Amygdala (tissue), 56 donors: Measurements from ENCODE around the gene GPX5.
"Not testable (repeated sequence)": the region's sequence is repeated elsewhere in the genome, so short reads cannot be mapped to it uniquely, and the experiment has no call there.

ENCODE experiments used
- DNase-seq, 56 donors: peaks; one replicate each; lab custom pipeline; 2025; lab: John Stamatoyannopoulos, UW

Gene GPX5, protein sequence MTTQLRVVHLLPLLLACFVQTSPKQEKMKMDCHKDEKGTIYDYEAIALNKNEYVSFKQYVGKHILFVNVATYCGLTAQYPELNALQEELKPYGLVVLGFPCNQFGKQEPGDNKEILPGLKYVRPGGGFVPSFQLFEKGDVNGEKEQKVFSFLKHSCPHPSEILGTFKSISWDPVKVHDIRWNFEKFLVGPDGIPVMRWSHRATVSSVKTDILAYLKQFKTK

DNA sequence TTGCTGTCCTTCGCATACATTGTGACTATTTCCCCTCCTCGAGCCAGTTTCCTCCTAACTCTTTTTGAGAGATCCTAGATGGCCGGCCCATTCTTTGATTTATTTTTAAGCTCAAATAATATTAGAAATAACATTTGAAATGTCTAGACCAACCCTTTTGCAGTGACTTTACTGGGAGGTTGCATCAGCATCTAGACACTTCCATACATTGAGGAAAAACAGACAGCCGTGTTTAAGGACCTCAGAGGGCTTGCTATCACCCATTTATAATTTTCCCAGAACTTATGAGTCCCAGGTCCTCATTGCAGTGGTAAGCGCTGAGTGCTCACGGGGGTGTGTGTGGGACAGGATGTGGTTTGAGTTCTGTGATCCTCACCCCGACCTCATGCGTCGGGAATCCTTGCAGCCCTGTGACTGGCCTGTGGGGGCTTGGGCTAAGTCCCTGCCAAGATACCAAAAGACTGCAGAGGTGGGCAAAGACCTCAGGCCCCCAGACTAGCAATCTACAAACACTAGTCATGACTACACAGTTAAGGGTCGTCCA, at the start of gene GPX5:
TSS of gene GPX5 (plus strand) at position 386 of the 544 bp plus-strand sequence. CDS start at position 519, 133 bp downstream.
- DNase-seq = no peak

DNA sequence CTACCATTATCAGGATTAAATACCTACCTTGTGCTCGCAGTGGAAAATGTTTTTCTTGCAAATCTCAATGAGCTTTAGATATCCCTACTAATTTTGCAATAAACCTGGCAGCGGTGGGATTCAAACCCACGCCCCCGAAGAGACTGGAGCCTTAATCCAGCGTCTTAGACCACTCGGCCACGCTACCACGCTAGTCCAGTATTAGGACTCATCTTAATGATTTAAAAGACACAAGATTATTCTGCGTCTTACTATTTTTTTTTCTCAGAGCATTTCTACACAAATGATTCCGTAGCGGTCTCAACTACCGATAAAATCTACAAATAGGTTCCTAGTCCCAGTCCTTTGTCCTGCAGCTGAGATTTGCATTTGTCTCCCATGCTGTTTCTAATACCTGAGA, 47.2 kb upstream of the GPX5 start:
- peak in 2 of 56 donors; percentile 12 to 22 for DNase-seq

- DNase-seq = no peak
These were observed 45.3 kb upstream of the GPX5 start for GRCh38 chr6:28480253-28480932.

- no peak for DNase-seq
These were observed 40.2 kb upstream of the GPX5 start for GRCh38 chr6:28485482-28485881.

DNA sequence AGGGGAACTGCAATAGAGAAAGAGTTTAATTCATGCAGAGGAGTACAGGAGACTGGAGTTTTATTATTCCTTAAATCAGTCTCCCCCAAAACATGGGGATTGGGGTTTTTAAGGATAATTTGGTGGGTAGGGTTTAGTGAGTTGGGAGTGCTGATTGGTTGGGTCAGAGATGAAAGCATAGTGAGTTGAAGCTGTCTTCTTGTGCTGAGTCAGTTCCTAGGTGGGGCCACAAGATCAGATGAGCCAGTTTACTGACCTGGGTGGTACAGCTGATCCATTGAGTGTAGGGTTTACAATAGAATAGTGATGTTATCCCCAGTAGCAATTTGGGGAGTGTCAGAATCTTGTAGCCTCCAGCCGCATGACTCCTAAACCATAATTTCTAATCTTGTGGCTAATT, 39.1 kb upstream of the GPX5 start:
- no peak for DNase-seq

- DNase-seq = no peak
These were observed 38.5 kb upstream of the GPX5 start for GRCh38 chr6:28486988-28487742.

GRCh38 chr6:28488916-28489365, 36.7 kb upstream of the GPX5 start:
- peak in 13 of 56 donors; percentile 4 to 38 (median 20) for DNase-seq

- peak in 16 of 56 donors; percentile 3 to 47 (median 16) for DNase-seq
These were observed 36.1 kb upstream of the GPX5 start for GRCh38 chr6:28489366-28490204.

DNA sequence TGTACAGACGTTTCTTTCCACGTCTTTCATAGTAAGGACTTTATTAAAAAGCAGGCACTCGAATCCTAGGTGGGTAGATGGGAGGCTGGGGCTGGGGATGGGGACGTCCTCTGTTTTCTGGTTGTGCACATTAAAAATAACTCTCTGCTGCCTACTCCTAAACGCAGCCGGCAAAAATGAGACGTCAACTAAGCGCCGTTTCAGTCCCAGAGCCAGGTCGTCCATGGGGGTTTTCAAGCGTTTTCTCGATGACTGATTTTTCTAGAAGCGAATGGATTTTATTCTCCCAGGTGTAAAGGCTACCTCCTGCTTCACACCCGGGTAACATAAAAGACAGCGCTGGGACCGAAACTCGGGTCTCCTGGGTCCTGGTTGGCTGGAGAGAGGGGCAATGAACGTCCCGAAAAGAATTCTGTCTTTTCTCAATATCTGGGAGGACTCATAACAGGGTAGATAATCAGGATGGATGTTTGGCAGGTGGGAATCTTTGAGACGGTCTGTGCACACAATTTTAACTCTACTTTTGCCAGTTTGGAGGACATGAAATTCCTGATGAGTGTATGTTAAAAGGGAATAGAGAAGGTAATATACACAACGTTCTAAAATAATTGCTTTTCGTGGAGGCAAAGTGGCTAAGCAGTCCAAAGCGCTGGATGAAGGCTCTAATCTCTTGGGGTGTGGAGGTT, 35.3 kb upstream of the GPX5 start:
- peak in 5 of 56 donors; percentile 9 to 47 (median 33) for DNase-seq

- DNase-seq = no peak
These were observed 33.7 kb upstream of the GPX5 start for GRCh38 chr6:28491984-28492317.

GRCh38 chr6:28496099-28496779, 29.4 kb upstream of the GPX5 start:
- no peak for DNase-seq

- DNase-seq = no peak
These were observed 28.4 kb upstream of the GPX5 start for GRCh38 chr6:28497306-28497705.

DNA sequence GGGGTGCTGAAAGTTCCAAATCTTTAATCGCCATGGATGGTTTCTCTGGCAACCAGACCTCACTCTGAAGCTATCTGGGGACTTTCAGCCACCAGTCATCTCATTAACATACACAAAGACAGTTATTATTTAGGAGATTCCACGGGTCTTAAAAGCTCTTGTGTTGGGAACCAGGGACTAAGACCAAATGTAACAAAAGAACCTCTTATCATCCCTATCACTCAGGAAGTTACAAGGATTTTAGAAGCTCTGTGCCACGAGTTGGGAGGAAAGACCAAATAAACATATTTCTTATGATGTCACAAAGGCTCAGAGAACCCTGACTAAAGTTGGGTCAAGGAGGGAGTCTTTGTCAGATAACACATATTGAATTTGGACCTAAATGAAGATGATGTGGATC, 27.8 kb upstream of the GPX5 start:
- no peak for DNase-seq

DNA sequence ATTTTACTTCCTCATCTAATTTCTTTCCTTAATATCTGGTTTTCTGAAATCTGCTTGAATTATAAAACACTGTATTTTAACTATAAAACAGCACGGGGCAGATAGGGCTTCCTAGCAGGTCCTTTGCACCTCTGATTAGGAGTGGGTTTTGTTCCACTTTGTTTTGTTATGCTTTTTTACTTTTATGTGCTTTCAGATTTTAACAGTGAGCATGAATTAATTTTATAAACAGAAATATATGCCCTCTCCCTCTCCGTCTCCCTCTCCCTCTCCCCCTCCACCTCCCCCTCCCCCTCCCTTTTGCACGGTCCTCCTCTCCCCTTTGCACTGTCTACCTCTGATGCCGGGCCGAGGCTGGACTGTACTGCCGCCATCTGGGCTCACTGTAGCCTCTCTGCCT, 24.4 kb upstream of the GPX5 start:
- no peak for DNase-seq

- not testable (repeated sequence) for DNase-seq
These were observed 23.5 kb upstream of the GPX5 start for GRCh38 chr6:28502136-28502535.

GRCh38 chr6:28502709-28503305, 22.9 kb upstream of the GPX5 start:
- DNase-seq = not testable (repeated sequence)

GRCh38 chr6:28505733-28506132, 19.9 kb upstream of the GPX5 start:
- no peak for DNase-seq

- DNase-seq = no peak
These were observed 18.7 kb upstream of the GPX5 start for GRCh38 chr6:28506807-28507475.
